GM23338 (cell line): Measurements from ENCODE around the gene SEC11C. TPM values are rescaled to one million over a fixed set of nuclear protein-coding genes. Genes with fewer than 3 reads are reported as not detected.

Experiments
- EZH2phosphoT487 ChIP-seq: fragments of 200-600 bp; sonication (generic); IDR thresholded peaks from one replicate; pipeline ENCODE4 v1.8.1; 2018; ENCODE audit warnings: antibody characterized with exemption; ENCODE audit not compliant: unreplicated experiment
- JUNB ChIP-seq: IDR thresholded peaks from one replicate; pipeline ENCODE4 v1.6.1; 2016; ENCODE audit warnings: antibody characterized with exemption; ENCODE audit not compliant: unreplicated experiment
- NANOG ChIP-seq: IDR thresholded peaks from 2 replicates; pipeline ENCODE4 v1.6.1; 2016; ENCODE audit warnings: antibody characterized with exemption, borderline replicate concordance
- REST ChIP-seq: IDR thresholded peaks from one replicate; pipeline ENCODE4 v1.6.1; 2018; ENCODE audit warnings: antibody characterized with exemption; ENCODE audit not compliant: unreplicated experiment
- STAT1 ChIP-seq: IDR thresholded peaks from one replicate; pipeline ENCODE4 v1.6.1; 2016; ENCODE audit warnings: antibody characterized with exemption; ENCODE audit not compliant: unreplicated experiment
- ZNF114 ChIP-seq: fragments of 250-450 bp; sonication (Bioruptor Pico); IDR thresholded peaks from 2 replicates; pipeline ENCODE4 v1.5.0; 2020; ENCODE audit warnings: mild to moderate bottlenecking, moderate library complexity
- ZNF331 ChIP-seq: fragments of 250-450 bp; sonication (Bioruptor Pico); IDR thresholded peaks from 2 replicates; pipeline ENCODE4 v1.5.0; 2020; ENCODE audit warnings: low read depth, mild to moderate bottlenecking, moderate library complexity
- ZNF462 ChIP-seq: fragments of 250-450 bp; sonication (Bioruptor Pico); IDR thresholded peaks from 2 replicates; pipeline ENCODE4 v1.5.0; 2020; ENCODE audit warnings: mild to moderate bottlenecking, moderate library complexity
- polyA plus RNA-seq: library from polyadenylated mRNA; unstranded; fragments of >200 nt; fragmentation: Nextera tagmentation; extraction: Ambion mirVana; gene quantifications from 2 replicates; pipeline ENCODE4 v1.2.1, GENCODE V29; 2016
- total RNA-seq: library from RNA; depleted of rRNA; stranded (reverse); fragments of >200 nt; shearing (Covaris generic); gene quantifications from 2 replicates; pipeline ENCODE4 v1.2.3, GENCODE V29; 2014

SEC11C gene
- total and polyA plus RNA-seq, 2 experiments from 2014 or later: 31.7 to 169 TPM

DNA sequence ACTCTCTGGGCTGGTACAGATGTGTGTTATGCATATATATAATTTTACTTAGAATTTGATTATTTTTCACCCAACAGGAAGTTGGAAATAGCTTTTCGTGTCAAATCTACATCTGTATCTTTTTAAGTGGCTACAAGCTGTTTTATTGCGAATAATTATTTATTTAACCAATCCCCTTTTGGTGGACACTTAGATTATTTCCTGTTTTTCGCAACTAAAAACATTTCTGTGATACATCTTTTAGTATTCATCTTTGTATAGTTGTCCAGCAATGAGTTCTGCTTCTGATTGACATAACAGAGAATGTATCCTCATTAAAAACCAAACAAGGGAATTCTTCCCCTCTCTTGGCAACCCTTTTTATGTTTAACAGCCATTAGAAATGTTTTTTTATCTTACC lies 16.6 kb downstream of the SEC11C start (continued):
- TF ChIP-seq ZNF462 (CRISPR knock-in tag): no peak
- no peak for TF ChIP-seq JUNB
- no peak for TF ChIP-seq REST
- no peak for TF ChIP-seq ZNF114
- TF ChIP-seq NANOG: no peak
- no peak for TF ChIP-seq STAT1
- no peak for TF ChIP-seq ZNF331
- TF ChIP-seq EZH2phosphoT487: no peak
